Epithelial cell of proximal tubule (primary cell): ENCODE data around the gene UBR4. TPM values are rescaled to one million over a fixed set of nuclear protein-coding genes. Genes with fewer than 3 reads are reported as not detected.

ENCODE experiments used
- DNase-seq: peaks from one replicate; pipeline ENCODE4 v3.0.0-alpha.2; 2011; ENCODE audit warnings: low read depth
- H3K4me3 ChIP-seq: 2 replicates; pipeline ENCODE4 v1.5.1; 2011; ENCODE audit warnings: low read depth, mild to moderate bottlenecking, low read length
- CTCF ChIP-seq: conservative IDR thresholded peaks from 2 replicates; pipeline ENCODE4 v1.5.1; 2012; ENCODE audit warnings: low read depth, mild to moderate bottlenecking, low read length
- total RNA-seq: library from RNA; depleted of rRNA; stranded (reverse); fragments of >200 nt; gene quantifications from 2 replicates; pipeline ENCODE4 v1.2.3, GENCODE V29; 2015

Gene UBR4
- total RNA-seq, 1 donor from 2014 or later = 78.3 TPM

- no peak for TF ChIP-seq CTCF
- no peak overlapping the region for H3K4me3 ChIP-seq
- no peak for DNase-seq
Measured at GRCh38 chr1:19160831-19161230, 49.2 kb downstream of the UBR4 start.

GRCh38 chr1:19157653-19158052, 52.4 kb downstream of the UBR4 start:
- no peak for TF ChIP-seq CTCF
- no peak overlapping the region for H3K4me3 ChIP-seq
- DNase-seq = no peak

GRCh38 chr1:19156676-19157075, 53.4 kb downstream of the UBR4 start:
- TF ChIP-seq CTCF = no peak
- no peak overlapping the region for H3K4me3 ChIP-seq
- peak; percentile 9 for DNase-seq

GRCh38 chr1:19154876-19155275, 55.2 kb downstream of the UBR4 start:
- no peak overlapping the region for H3K4me3 ChIP-seq
- TF ChIP-seq CTCF = no peak
- DNase-seq = no peak

GRCh38 chr1:19153169-19153568, 56.9 kb downstream of the UBR4 start:
- DNase-seq = no peak
- no peak overlapping the region for H3K4me3 ChIP-seq
- TF ChIP-seq CTCF = no peak

- H3K4me3 ChIP-seq = no peak overlapping the region
- no peak for TF ChIP-seq CTCF
- DNase-seq = no peak
Measured at GRCh38 chr1:19151537-19151936, 58.5 kb downstream of the UBR4 start.

GRCh38 chr1:19149736-19150135, 60.3 kb downstream of the UBR4 start:
- H3K4me3 ChIP-seq = no peak overlapping the region
- TF ChIP-seq CTCF = no peak
- DNase-seq = no peak
